ENCODE measurements around the gene KRT79. TPM values are rescaled to one million over a fixed set of nuclear protein-coding genes. Genes with fewer than 3 reads are reported as not detected.

Gene KRT79
- total RNA-seq, 6 experiments from 2014 or later = not detected

DNA sequence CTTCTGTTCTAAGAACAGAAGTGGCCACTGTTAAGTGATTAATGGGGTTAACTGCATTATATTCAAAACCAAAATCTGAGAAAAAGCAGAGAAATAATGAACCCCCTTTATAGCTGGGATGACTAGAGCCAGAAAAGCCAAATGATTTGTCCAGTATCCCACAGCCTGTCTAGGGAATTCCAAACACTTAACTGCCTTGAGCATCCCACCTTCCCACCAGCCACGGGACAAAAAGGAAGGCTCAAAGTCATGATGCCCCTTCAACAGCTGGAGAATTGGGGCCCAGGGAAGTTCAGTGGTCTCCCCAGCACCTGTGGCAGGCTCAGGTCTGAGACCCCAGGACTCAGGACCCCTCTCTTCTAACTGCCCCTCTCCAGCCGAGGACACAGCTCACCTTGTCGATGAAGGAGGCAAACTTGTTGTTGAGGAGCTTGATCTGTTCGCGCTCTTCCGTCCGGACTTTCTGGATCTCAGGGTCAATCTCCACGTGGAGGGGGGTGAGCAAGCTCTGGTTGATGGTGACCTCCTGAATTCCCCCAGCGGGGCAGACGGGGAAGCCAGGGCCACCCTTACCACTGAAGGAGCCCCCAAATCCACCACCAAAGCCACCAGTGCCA lies 20.8 kb downstream of the KRT79 start:
- WGBS (ENCODE audit: insufficient coverage, low coverage, low lambda C conversion rate, missing lambda C conversion rate) = 51% methylated on average over 3 of the region's 10 CpGs
- Histone ChIP-seq H3K4me3 (no peak overlapping the region), H3K9me3 (no peaks in the 10 kb centered on the region), H3K27ac (no peak overlapping the region), H3K36me3 (no peaks in the 10 kb centered on the region), H3K27me3 (no peaks in the 10 kb centered on the region), H3K4me1 (no peaks in the 10 kb centered on the region)
- TF ChIP-seq POLR2A (IDR thresholded peaks at IDR 0.05) (no peak), CTCF (IDR thresholded peaks at IDR 0.05) (no peak)
- intact Hi-C loops (cut with DNase I) = no loop called here
- no peak for ATAC-seq
- peak in 1 of 3 donors; percentile 7 for DNase-seq

GRCh38 chr12:52812749-52813148 lies 21.4 kb downstream of the KRT79 start:
- Histone ChIP-seq H3K27ac (no peak overlapping the region), H3K36me3 (no peaks in the 10 kb centered on the region), H3K27me3 (no peaks in the 10 kb centered on the region), H3K4me3 (no peak overlapping the region), H3K9me3 (no peaks in the 10 kb centered on the region), H3K4me1 (no peaks in the 10 kb centered on the region)
- 32% methylated on average over 3 of the region's 3 CpGs for WGBS (ENCODE audit: insufficient coverage, low coverage, low lambda C conversion rate, missing lambda C conversion rate)
- no peak for ATAC-seq
- TF ChIP-seq CTCF (IDR thresholded peaks at IDR 0.05) (no peak), POLR2A (IDR thresholded peaks at IDR 0.05) (no peak)
- peak in 1 of 3 donors; percentile 8 for DNase-seq
- intact Hi-C loops (cut with DNase I) = no loop called here

GRCh38 chr12:52812073-52812400 lies 22.1 kb downstream of the KRT79 start:
- intact Hi-C loops (cut with DNase I) = no loop called here

GRCh38 chr12:52811191-52812072 lies 22.7 kb downstream of the KRT79 start:
- ATAC-seq = no peak
- peak in 1 of 3 donors; percentile 31 for DNase-seq
- 69% methylated on average over 7 of the region's 9 CpGs for WGBS (ENCODE audit: insufficient coverage, low coverage, low lambda C conversion rate, missing lambda C conversion rate)
- no peaks in the 10 kb centered on the region for H3K36me3 ChIP-seq
- H3K4me1 ChIP-seq = no peaks in the 10 kb centered on the region
- TF ChIP-seq CTCF (IDR thresholded peaks at IDR 0.05) = no peak
- no peak for TF ChIP-seq POLR2A (IDR thresholded peaks at IDR 0.05)
- no peaks in the 10 kb centered on the region for H3K27me3 ChIP-seq
- H3K9me3 ChIP-seq = no peaks in the 10 kb centered on the region
- intact Hi-C loops (cut with DNase I) = no loop called here
- no peak overlapping the region for H3K4me3 ChIP-seq
- no peak overlapping the region for H3K27ac ChIP-seq

More at GRCh38 chr12:52812073-52812400, 22.1 kb downstream of the KRT79 start:
- WGBS (ENCODE audit: insufficient coverage, low coverage, low lambda C conversion rate, missing lambda C conversion rate) = 50% methylated on average over 2 of the region's 4 CpGs
- no peaks in the 10 kb centered on the region for H3K27me3 ChIP-seq
- H3K36me3 ChIP-seq = no peaks in the 10 kb centered on the region
- no peak overlapping the region for H3K27ac ChIP-seq
- ATAC-seq = no peak
- TF ChIP-seq POLR2A (IDR thresholded peaks at IDR 0.05) = no peak
- no peak for TF ChIP-seq CTCF (IDR thresholded peaks at IDR 0.05)
- no peak overlapping the region for H3K4me3 ChIP-seq
- DNase-seq = peak in 1 of 3 donors; percentile 22
- H3K9me3 ChIP-seq = no peaks in the 10 kb centered on the region
- H3K4me1 ChIP-seq = no peaks in the 10 kb centered on the region
